ENCODE results near the gene IDI2.

IDI2 gene

DNA sequence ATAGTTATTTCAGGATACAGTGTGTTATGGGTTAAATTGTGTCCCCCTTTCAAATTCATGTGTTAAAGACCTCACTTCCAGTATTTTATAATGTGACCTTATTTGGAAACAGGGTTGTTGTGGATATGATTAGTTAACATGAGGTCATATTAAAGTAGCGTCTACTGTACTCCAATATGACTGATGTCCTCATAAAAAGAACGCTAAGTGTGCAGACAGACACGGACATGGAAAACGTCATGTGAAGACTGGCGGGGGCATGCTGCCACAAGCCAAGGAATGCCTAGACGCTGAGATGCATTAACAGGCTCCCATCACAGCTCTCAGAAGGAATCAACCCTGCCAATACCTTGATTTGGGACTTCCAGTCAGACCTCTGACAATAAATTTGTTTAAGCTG, 29.0 kb upstream of the IDI2 start:
- TF ChIP-seq, protein P1, sequence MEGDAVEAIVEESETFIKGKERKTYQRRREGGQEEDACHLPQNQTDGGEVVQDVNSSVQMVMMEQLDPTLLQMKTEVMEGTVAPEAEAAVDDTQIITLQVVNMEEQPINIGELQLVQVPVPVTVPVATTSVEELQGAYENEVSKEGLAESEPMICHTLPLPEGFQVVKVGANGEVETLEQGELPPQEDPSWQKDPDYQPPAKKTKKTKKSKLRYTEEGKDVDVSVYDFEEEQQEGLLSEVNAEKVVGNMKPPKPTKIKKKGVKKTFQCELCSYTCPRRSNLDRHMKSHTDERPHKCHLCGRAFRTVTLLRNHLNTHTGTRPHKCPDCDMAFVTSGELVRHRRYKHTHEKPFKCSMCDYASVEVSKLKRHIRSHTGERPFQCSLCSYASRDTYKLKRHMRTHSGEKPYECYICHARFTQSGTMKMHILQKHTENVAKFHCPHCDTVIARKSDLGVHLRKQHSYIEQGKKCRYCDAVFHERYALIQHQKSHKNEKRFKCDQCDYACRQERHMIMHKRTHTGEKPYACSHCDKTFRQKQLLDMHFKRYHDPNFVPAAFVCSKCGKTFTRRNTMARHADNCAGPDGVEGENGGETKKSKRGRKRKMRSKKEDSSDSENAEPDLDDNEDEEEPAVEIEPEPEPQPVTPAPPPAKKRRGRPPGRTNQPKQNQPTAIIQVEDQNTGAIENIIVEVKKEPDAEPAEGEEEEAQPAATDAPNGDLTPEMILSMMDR (IDR thresholded peaks at IDR 0.05; ENCODE audit: control insufficient read depth, extremely low read depth, insufficient read depth), result no peak
- no peak for DNase-seq (ENCODE audit: low read depth)
- H3K4me3 ChIP-seq (ENCODE audit: low read depth, low read length), result peak overlapping the region; percentile 93; the same call in 1 of the 2 replicates

DNA sequence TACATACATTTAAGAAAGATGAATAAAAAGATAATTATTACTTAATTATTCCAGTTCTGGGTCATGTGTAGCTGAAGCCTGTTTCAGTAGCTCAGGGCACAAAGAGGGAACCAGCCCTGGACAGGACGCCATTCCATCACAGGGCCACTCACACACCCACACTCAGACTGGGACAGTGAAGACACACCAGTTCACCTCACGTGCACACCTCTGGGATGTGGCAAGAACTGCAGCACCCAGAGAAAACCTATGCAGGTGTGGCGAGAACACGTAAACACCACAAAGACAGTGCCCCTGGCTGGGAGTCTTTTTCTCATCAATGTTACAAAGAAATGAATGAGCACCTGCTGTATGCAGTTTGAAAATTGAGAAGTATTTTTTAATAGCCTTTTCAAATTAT, 24.9 kb upstream of the IDI2 start:
- TF ChIP-seq, protein P1 (IDR thresholded peaks at IDR 0.05; ENCODE audit: control insufficient read depth, extremely low read depth, insufficient read depth), result no peak
- DNase-seq (ENCODE audit: low read depth), result no peak
- H3K4me3 ChIP-seq (ENCODE audit: low read depth, low read length), result peak overlapping the region; percentile 81

DNA sequence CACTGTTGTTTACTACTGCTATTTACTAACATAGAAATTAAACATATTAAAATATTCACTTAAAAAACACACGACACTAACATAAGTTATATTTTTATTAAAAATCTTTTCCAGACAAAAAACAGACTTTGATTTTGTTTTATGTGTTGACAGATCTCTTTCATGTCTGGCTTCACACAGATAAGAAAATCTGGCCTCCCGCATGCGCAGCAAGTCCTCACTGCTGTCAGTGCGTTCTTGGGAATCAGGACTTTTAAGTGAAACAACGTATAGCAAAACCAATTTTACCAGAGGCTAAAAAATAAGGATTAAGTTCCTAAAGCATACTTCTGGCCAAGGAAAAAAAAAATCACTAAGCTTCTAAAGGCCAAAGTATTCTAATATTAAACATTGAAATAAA, 24.5 kb upstream of the IDI2 start:
- H3K4me3 ChIP-seq (ENCODE audit: low read depth, low read length), result peak overlapping the region; percentile 81
- TF ChIP-seq, protein P1 (IDR thresholded peaks at IDR 0.05; ENCODE audit: control insufficient read depth, extremely low read depth, insufficient read depth), result no peak
- DNase-seq (ENCODE audit: low read depth), result no peak

DNA sequence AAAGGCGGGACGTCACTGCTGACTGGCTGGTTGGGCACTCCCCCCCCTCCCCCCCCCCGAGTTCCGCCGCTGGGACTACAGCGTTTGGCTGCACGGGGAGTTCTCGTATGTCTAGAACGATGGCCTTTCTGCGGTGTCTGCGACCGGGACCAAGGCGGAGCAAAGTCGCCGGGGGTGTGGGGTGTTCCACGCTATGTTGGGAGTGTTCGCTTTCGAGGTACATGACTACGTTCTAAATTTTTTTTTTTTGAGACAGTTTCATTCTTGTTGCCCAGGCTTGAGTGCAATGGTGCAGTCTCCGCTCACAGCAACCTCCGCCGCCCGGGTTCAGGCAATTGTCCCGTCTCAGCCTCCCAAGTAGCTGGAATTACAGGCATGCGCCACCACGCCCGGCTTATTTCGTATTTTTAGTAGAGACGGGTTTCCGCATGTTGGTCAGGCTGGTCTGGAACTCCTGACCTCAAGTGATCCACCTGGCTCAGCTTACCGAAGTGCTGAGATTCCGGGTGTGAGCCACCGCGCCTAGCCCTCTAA, 23.8 kb upstream of the IDI2 start:
- H3K4me3 ChIP-seq (ENCODE audit: low read depth, low read length), result peak overlapping the region; percentile 81
- TF ChIP-seq, protein P1 (IDR thresholded peaks at IDR 0.05; ENCODE audit: control insufficient read depth, extremely low read depth, insufficient read depth), result no peak
- no peak for DNase-seq (ENCODE audit: low read depth)

DNA sequence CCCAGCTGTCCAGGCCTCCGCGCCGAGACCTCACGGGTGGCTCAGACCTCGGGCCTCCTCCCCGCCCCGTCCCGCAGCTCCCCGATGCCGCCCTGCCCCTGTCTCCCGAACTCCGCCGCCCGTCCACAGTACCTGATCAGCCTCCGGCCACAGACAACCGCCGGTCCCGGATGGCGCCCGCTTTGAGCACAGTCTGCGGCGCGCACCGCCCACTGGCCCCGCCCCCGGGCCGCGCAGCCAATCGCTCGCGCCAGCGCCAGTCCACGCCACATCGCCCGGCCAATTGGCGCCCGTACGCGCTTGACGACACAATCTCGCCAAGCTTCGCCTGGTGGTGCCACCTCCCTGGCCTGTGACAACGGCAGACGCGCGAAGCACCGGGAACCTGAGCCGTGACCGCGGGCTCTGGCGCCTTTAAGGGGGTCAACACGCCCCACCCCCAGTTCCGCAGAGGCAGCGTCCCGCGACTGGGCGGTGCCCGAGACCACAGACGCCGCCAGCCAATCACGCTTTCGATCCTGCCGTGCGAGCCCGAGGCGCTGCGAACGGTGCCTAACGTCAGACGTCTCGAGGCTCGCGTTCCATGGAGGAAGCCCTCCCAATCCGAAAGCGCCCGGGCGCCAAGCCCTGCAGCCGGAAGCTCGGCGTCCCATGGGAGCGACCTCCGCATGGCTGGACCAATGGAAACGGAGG, 23.2 kb upstream of the IDI2 start, which contains the start of gene IDI1:
IDI1 (minus strand) TSS at position 388 of the 693 bp plus-strand sequence; CDS start at position 272, 116 bp downstream.
- peak; percentile 95 for DNase-seq (ENCODE audit: low read depth)
- peak within 1 kb of the TSS; percentile 81 for H3K4me3 ChIP-seq (ENCODE audit: low read depth, low read length)
- TF ChIP-seq, protein P1 (IDR thresholded peaks at IDR 0.05; ENCODE audit: control insufficient read depth, extremely low read depth, insufficient read depth), result no peak

DNA sequence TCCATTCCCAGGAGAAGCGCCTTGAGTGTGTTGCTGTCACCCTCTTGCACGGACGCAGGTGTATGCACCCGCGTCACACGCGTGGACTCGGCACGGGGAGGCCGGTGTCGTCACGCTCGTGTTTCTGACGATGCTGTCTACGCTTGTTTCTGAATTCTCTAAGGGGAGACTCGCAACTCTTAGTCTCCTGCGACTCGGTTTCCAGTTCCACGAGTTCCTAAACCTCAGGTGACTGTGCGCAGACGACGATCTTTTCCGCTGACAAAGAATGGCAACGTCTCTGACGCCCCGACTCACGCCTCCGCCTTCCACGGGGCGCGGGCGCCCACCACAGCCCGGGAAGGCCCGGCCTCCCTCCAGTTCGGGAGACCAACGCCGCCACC, 22.7 kb upstream of the IDI2 start:
- DNase-seq (ENCODE audit: low read depth), result no peak
- TF ChIP-seq, protein P1 (IDR thresholded peaks at IDR 0.05; ENCODE audit: control insufficient read depth, extremely low read depth, insufficient read depth), result no peak
- H3K4me3 ChIP-seq (ENCODE audit: low read depth, low read length), result peak overlapping the region; percentile 81

Measured in LNCaP clone FGC (cell line).